SK-N-SH (cell line): ENCODE data around the gene BCAS3. TPM values are rescaled to one million over a fixed set of nuclear protein-coding genes. Genes with fewer than 3 reads are reported as not detected.

Experiments used
- CTCF ChIA-PET: fragments of 300-600, 350-600 bp; formaldehyde crosslinking; extraction: SDS; loops from one replicate; lab custom pipeline; 2021; lab: Yijun Ruan, JAX
- POLR2A ChIA-PET: fragments of 350-600 bp; sonication (Branson Sonifier 250); formaldehyde crosslinking; extraction: SDS; loops from one replicate; lab custom pipeline; 2020; ENCODE audit warnings: antibody characterized with exemption, inconsistent platforms; lab: Yijun Ruan, JAX
- DNase-seq: peaks from one replicate; pipeline ENCODE4 v3.0.0; 2012
- H2AFZ ChIP-seq: fragments of 200-600 bp; sonication (generic); 2 replicates; pipeline ENCODE4 v1.8.1; 2016; ENCODE audit warnings: antibody characterized with exemption, mild to moderate bottlenecking, low read depth
- H3F3A ChIP-seq: fragments of 200-600 bp; sonication (generic); replicated peaks from 2 replicates; pipeline ENCODE3; 2016; ENCODE audit warnings: antibody characterized with exemption, mild to moderate bottlenecking; ENCODE audit not compliant: insufficient read depth
- H3K27ac ChIP-seq, 2 experiments: fragments of 200-500 bp in 1 of 2; fragments of 200-600 bp in 1 of 2; sonication (Bioruptor generic) in 1 of 2; sonication (generic), shearing (Covaris generic) in 1 of 2; 2 replicates each; pipeline versions ENCODE4 v1.5.1 to v1.6.1; 2014 to 2016; ENCODE audit warnings: low read depth in 2 of 2, inconsistent platforms in 1 of 2, low read length in 1 of 2, mild to moderate bottlenecking in 1 of 2, mixed read lengths in 1 of 2
- H3K27me3 ChIP-seq: fragments of 200-600 bp; sonication (generic), shearing (Covaris generic); 2 replicates; pipeline ENCODE4 v1.6.1; 2016; ENCODE audit warnings: mixed run types; ENCODE audit not compliant: insufficient read depth
- H3K36me3 ChIP-seq, 2 experiments: fragments of 200-500 bp in 1 of 2; fragments of 200-600 bp in 1 of 2; sonication (Bioruptor generic) in 1 of 2; sonication (generic) in 1 of 2; replicated peaks in 1 of 2; 2 replicates each; pipeline versions ENCODE3 to v1.5.1; 2014 to 2016; ENCODE audit warnings: low read length in 1 of 2, mild to moderate bottlenecking in 1 of 2; ENCODE audit not compliant: insufficient read depth in 2 of 2, control insufficient read depth in 1 of 2
- H3K4me1 ChIP-seq, 2 experiments: fragments of 200-500 bp in 1 of 2; fragments of 200-600 bp in 1 of 2; sonication (Bioruptor generic) in 1 of 2; sonication (generic), shearing (Covaris generic) in 1 of 2; 2 replicates each; pipeline versions ENCODE4 v1.5.1 to v1.6.1; 2014 to 2016; ENCODE audit warnings: low read depth in 1 of 2, low read length in 1 of 2, mixed run types in 1 of 2; ENCODE audit not compliant: insufficient read depth in 2 of 2, control insufficient read depth in 1 of 2
- H3K4me2 ChIP-seq: fragments of 200-600 bp; sonication (generic), shearing (Covaris generic); 2 replicates; pipeline ENCODE4 v1.6.1; 2017; ENCODE audit warnings: mixed run types
- H3K4me3 ChIP-seq, 2 experiments: fragments of 200-500 bp in 1 of 2; fragments of 200-600 bp in 1 of 2; sonication (Bioruptor generic) in 1 of 2; sonication (generic), shearing (Covaris generic) in 1 of 2; 2 replicates each; pipeline versions ENCODE4 v1.5.1 to v1.8.1; 2014 to 2016; ENCODE audit warnings: low read depth in 2 of 2, inconsistent platforms in 1 of 2, low read length in 1 of 2, mild to moderate bottlenecking in 1 of 2, mixed read lengths in 1 of 2, moderate library complexity in 1 of 2
- H3K79me2 ChIP-seq: fragments of 200-600 bp; sonication (generic); 2 replicates; pipeline ENCODE4 v1.8.1; 2017; ENCODE audit warnings: mild to moderate bottlenecking; ENCODE audit not compliant: insufficient read depth
- H3K9ac ChIP-seq: fragments of 200-600 bp; sonication (generic); 2 replicates; pipeline ENCODE4 v1.6.1; 2017; ENCODE audit warnings: mixed run types
- H3K9me2 ChIP-seq: fragments of 200-600 bp; sonication (generic); 2 replicates; pipeline ENCODE4 v1.6.1; 2017; ENCODE audit warnings: mixed run types
- H3K9me3 ChIP-seq: fragments of 200-600 bp; sonication (generic); 2 replicates; pipeline ENCODE4 v1.6.1; 2017; ENCODE audit warnings: mixed run types, mild to moderate bottlenecking, moderate library complexity
- H4K20me1 ChIP-seq: fragments of 200-600 bp; sonication (generic); 2 replicates; pipeline ENCODE4 v1.6.1; 2017; ENCODE audit warnings: mild to moderate bottlenecking, mixed run types; ENCODE audit not compliant: insufficient read depth
- CHD2 ChIP-seq: fragments of 150-350 bp; IDR thresholded peaks from 2 replicates; pipeline ENCODE4 v1.6.1; 2018; ENCODE audit warnings: low read length; ENCODE audit not compliant: partially characterized antibody
- CTCF ChIP-seq: fragments of 200-600 bp; sonication (generic); IDR thresholded peaks from 2 replicates; pipeline ENCODE4 v1.6.1; 2017; ENCODE audit warnings: antibody characterized with exemption, mild to moderate bottlenecking, moderate library complexity
- ELF1 ChIP-seq: IDR thresholded peaks from 2 replicates; pipeline ENCODE4 v1.4.0; 2012
- FOSL2 ChIP-seq: IDR thresholded peaks from 2 replicates; pipeline ENCODE4 v1.4.0; 2012; ENCODE audit warnings: low read depth, mild to moderate bottlenecking, moderate library complexity, borderline replicate concordance
- FOXJ3 ChIP-seq: sonication (generic); formaldehyde crosslinking; IDR thresholded peaks from 2 replicates; pipeline ENCODE4 v1.5.1; 2020; ENCODE audit warnings: mild to moderate bottlenecking, missing genetic modification reagents
- FOXM1 ChIP-seq: IDR thresholded peaks from 2 replicates; pipeline ENCODE4 v1.4.0; 2012; ENCODE audit warnings: low read depth, mild to moderate bottlenecking
- GATA2 ChIP-seq: sonication (generic); formaldehyde crosslinking; IDR thresholded peaks from 2 replicates; pipeline ENCODE4 v1.5.0; 2020; ENCODE audit warnings: mild to moderate bottlenecking, missing genetic modification reagents
- MEF2A ChIP-seq: IDR thresholded peaks from 2 replicates; pipeline ENCODE4 v1.4.0; 2012; ENCODE audit warnings: low read depth, borderline replicate concordance
- MXI1 ChIP-seq: IDR thresholded peaks from 2 replicates; pipeline ENCODE4 v1.6.1; 2012; ENCODE audit warnings: mild to moderate bottlenecking, low read depth, low read length, improper control_type of control experiment
- NFIC ChIP-seq: IDR thresholded peaks from 2 replicates; pipeline ENCODE4 v1.4.0; 2012; ENCODE audit warnings: borderline replicate concordance
- NRF1 ChIP-seq: IDR thresholded peaks from 2 replicates; pipeline ENCODE4 v1.6.1; 2012; ENCODE audit warnings: low read depth, mild to moderate bottlenecking, low read length
- POLR2AphosphoS5 ChIP-seq: IDR thresholded peaks from 2 replicates; pipeline ENCODE4 v1.6.1; 2012; ENCODE audit warnings: low read depth, low read length
- RAD21 ChIP-seq: IDR thresholded peaks from 2 replicates; pipeline ENCODE4 v1.6.1; 2012; ENCODE audit warnings: mild to moderate bottlenecking, low read length
- REST ChIP-seq: IDR thresholded peaks from 2 replicates; pipeline ENCODE4 v1.6.1; 2012; ENCODE audit warnings: mild to moderate bottlenecking, low read depth, low read length, moderate library complexity
- RFX5 ChIP-seq: IDR thresholded peaks from 2 replicates; pipeline ENCODE4 v1.6.1; 2012; ENCODE audit warnings: mild to moderate bottlenecking, improper control_type of control experiment, low read length
- SIN3A ChIP-seq: IDR thresholded peaks from 2 replicates; pipeline ENCODE4 v1.6.1; 2012; ENCODE audit warnings: low read depth, mild to moderate bottlenecking, low read length, moderate library complexity, borderline replicate concordance
- TAF1 ChIP-seq: IDR thresholded peaks from 2 replicates; pipeline ENCODE4 v1.6.1; 2012; ENCODE audit warnings: low read depth, mild to moderate bottlenecking, low read length, moderate library complexity, borderline replicate concordance
- TCF12 ChIP-seq: IDR thresholded peaks from 2 replicates; pipeline ENCODE4 v1.4.0; 2012
- TEAD4 ChIP-seq: IDR thresholded peaks from 2 replicates; pipeline ENCODE4 v1.4.0; 2012; ENCODE audit warnings: mild to moderate bottlenecking, borderline replicate concordance; ENCODE audit not compliant: insufficient read depth
- USF2 ChIP-seq: fragments of 150-350 bp; IDR thresholded peaks from 2 replicates; pipeline ENCODE4 v1.6.1; 2017; ENCODE audit warnings: antibody characterized with exemption, low read length, low read depth, borderline replicate concordance
- WGBS: methylation state at CpG from one replicate; pipeline ENCODE4 v1.1.6; 2017; ENCODE audit warnings: low lambda C conversion rate; 5-methylcytosine and 5-hydroxymethylcytosine counted together
- polyA plus RNA-seq, 3 experiments: library from polyadenylated mRNA; depleted of rRNA; stranded (reverse); fragments of >200 nt; gene quantifications; 2 replicates each; pipeline ENCODE4 v1.2.3, GENCODE V29; 2012
- TF ChIP-seq, protein P1 (sequence below): IDR thresholded peaks from 2 replicates; pipeline ENCODE4; 2012
- TF ChIP-seq, protein P2 (sequence below): IDR thresholded peaks from 2 replicates; pipeline ENCODE4 v1.4.0; 2012; ENCODE audit warnings: low read depth
- TF ChIP-seq, protein P3 (sequence below): IDR thresholded peaks from 2 replicates; pipeline ENCODE4 v1.4.0; 2012; ENCODE audit warnings: low read depth, borderline replicate concordance
- TF ChIP-seq, protein P4 (sequence below): fragments of 150-350 bp; IDR thresholded peaks from 2 replicates; pipeline ENCODE4 v1.6.1; 2016; ENCODE audit warnings: mild to moderate bottlenecking, low read depth, low read length

The BCAS3 gene
- polyA plus RNA-seq, 1 of the 3 experiments (the other 2 are of a cell fraction), result 5.9 TPM

GRCh38 chr17:61248399-61248798 lies 570.7 kb downstream of the BCAS3 start:
- peaks cover 26 to 47% of the 10 kb centered on the region in 2 experiments for H3K4me1 ChIP-seq
- H3K9ac ChIP-seq, result no peak overlapping the region
- H3K4me3 ChIP-seq, result no peak overlapping the region
- peak overlapping the region; percentile 14; the same call in 1 of the 2 replicates for H3K4me2 ChIP-seq
- H3K9me2 ChIP-seq, result no peaks in the 10 kb centered on the region
- peak overlapping the region; percentile 11; the same call in 1 of the 2 replicates for H2AFZ ChIP-seq
- 88% methylated on average over 2 of the region's 2 CpGs for whole genome bisulfite sequencing
- peak overlapping the region; percentile 81 to 99 for H3K27ac ChIP-seq
- H3K9me3 ChIP-seq, result no peaks in the 10 kb centered on the region
- H3K79me2 ChIP-seq, result no peaks in the 10 kb centered on the region
- DNase-seq, result peak; percentile 36
- ChIA-PET CTCF (interaction anchor here (1.0 kb wide), 1 partner anchor 26 kb away, joined by 3 read pairs; no protein-coding TSS in a partner anchor), POLR2A (no interaction called here)
- no peaks in the 10 kb centered on the region for H3K36me3 ChIP-seq
- peaks cover 45% of the 10 kb centered on the region for H3F3A ChIP-seq
- no peaks in the 10 kb centered on the region for H4K20me1 ChIP-seq
- no peaks in the 10 kb centered on the region for H3K27me3 ChIP-seq
- no peak for TF ChIP-seq USF2
- no peak for TF ChIP-seq RFX5
- TF ChIP-seq MXI1, result no peak
- no peak for TF ChIP-seq GATA2 (CRISPR knock-in tag)
- TF ChIP-seq, protein P1, sequence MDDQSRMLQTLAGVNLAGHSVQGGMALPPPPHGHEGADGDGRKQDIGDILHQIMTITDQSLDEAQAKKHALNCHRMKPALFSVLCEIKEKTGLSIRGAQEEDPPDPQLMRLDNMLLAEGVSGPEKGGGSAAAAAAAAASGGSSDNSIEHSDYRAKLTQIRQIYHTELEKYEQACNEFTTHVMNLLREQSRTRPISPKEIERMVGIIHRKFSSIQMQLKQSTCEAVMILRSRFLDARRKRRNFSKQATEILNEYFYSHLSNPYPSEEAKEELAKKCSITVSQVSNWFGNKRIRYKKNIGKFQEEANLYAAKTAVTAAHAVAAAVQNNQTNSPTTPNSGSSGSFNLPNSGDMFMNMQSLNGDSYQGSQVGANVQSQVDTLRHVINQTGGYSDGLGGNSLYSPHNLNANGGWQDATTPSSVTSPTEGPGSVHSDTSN, result peak; percentile 66
- TF ChIP-seq NFIC, result peak; percentile 88
- 0 out of 2 replicates have a peak, but pooled peaks have one; percentile 4 for TF ChIP-seq RAD21
- TF ChIP-seq CTCF, result no peak
- peak; percentile 89 for TF ChIP-seq TCF12
- 0 out of 2 replicates have a peak, but pooled peaks have one; percentile 17 for TF ChIP-seq TEAD4
- 0 out of 2 replicates have a peak, but pooled peaks have one; percentile 12 for TF ChIP-seq FOSL2
- TF ChIP-seq TAF1, result no peak
- TF ChIP-seq CHD2, result no peak
- no peak for TF ChIP-seq SIN3A
- no peak for TF ChIP-seq FOXJ3
- TF ChIP-seq REST, result no peak
- TF ChIP-seq, protein P2, sequence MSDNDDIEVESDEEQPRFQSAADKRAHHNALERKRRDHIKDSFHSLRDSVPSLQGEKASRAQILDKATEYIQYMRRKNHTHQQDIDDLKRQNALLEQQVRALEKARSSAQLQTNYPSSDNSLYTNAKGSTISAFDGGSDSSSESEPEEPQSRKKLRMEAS, result peak; percentile 61; the same call in 1 of the 2 replicates
- no peak for TF ChIP-seq ELF1
- TF ChIP-seq, protein P3, sequence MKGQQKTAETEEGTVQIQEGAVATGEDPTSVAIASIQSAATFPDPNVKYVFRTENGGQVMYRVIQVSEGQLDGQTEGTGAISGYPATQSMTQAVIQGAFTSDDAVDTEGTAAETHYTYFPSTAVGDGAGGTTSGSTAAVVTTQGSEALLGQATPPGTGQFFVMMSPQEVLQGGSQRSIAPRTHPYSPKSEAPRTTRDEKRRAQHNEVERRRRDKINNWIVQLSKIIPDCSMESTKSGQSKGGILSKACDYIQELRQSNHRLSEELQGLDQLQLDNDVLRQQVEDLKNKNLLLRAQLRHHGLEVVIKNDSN, result no peak
- no peak for TF ChIP-seq FOXM1
- TF ChIP-seq POLR2AphosphoS5, result peak; percentile 70; the same call in 1 of the 2 replicates
- TF ChIP-seq MEF2A, result no peak; the same call in 1 of the 2 replicates
- TF ChIP-seq, protein P4, sequence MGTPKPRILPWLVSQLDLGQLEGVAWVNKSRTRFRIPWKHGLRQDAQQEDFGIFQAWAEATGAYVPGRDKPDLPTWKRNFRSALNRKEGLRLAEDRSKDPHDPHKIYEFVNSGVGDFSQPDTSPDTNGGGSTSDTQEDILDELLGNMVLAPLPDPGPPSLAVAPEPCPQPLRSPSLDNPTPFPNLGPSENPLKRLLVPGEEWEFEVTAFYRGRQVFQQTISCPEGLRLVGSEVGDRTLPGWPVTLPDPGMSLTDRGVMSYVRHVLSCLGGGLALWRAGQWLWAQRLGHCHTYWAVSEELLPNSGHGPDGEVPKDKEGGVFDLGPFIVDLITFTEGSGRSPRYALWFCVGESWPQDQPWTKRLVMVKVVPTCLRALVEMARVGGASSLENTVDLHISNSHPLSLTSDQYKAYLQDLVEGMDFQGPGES, result no peak
- no peak for TF ChIP-seq NRF1
